GM12864 (cell line): ENCODE measurements around the gene GNAT2.

Experiments used
- DNase-seq: peaks from one replicate; pipeline ENCODE4 v3.0.0-alpha.2; 2011; ENCODE audit warnings: low read depth
- H3K4me3 ChIP-seq: 2 replicates; pipeline ENCODE4 v1.5.1; 2011; ENCODE audit warnings: mild to moderate bottlenecking, low read depth, low read length, control low read depth
- CTCF ChIP-seq: IDR thresholded peaks from 2 replicates; pipeline ENCODE4 v1.5.1; 2011; ENCODE audit warnings: low read depth, mild to moderate bottlenecking, moderate library complexity, low read length, control low read depth, inconsistent platforms; ENCODE audit errors: missing control alignments

The GNAT2 gene

GRCh38 chr1:109589177-109589576, 30.2 kb downstream of the GNAT2 start:
- DNase-seq = no peak
- no peak for TF ChIP-seq CTCF
- no peak overlapping the region for H3K4me3 ChIP-seq

- no peak for TF ChIP-seq CTCF
- no peak for DNase-seq
- H3K4me3 ChIP-seq = no peak overlapping the region
Measured at GRCh38 chr1:109586055-109586454, 33.4 kb downstream of the GNAT2 start.

- no peak for DNase-seq
- H3K4me3 ChIP-seq = no peak overlapping the region
- no peak for TF ChIP-seq CTCF
Measured at GRCh38 chr1:109584766-109585165, 34.6 kb downstream of the GNAT2 start.

- no peak overlapping the region for H3K4me3 ChIP-seq
- DNase-seq = no peak
- TF ChIP-seq CTCF = no peak
Measured at GRCh38 chr1:109582021-109582420, 37.4 kb downstream of the GNAT2 start.

GRCh38 chr1:109579491-109579890, 39.9 kb downstream of the GNAT2 start:
- no peak overlapping the region for H3K4me3 ChIP-seq
- no peak for TF ChIP-seq CTCF
- DNase-seq = no peak

GRCh38 chr1:109578947-109579443, 40.4 kb downstream of the GNAT2 start:
- no peak for DNase-seq
- H3K4me3 ChIP-seq = no peak overlapping the region
- TF ChIP-seq CTCF = no peak

- no peak for DNase-seq
- no peak for TF ChIP-seq CTCF
- no peak overlapping the region for H3K4me3 ChIP-seq
Measured at GRCh38 chr1:109573785-109574184, 45.6 kb downstream of the GNAT2 start.
